Measurements from ENCODE around the gene KLHDC4. TPM values are rescaled to one million over a fixed set of nuclear protein-coding genes. Genes with fewer than 3 reads are reported as not detected.

Gene KLHDC4
- total RNA-seq, 5 donors from 2014 or later (not counting 1 experiment from before 2014, with no cell fraction given): 104 to 136 (median 116) TPM

DNA sequence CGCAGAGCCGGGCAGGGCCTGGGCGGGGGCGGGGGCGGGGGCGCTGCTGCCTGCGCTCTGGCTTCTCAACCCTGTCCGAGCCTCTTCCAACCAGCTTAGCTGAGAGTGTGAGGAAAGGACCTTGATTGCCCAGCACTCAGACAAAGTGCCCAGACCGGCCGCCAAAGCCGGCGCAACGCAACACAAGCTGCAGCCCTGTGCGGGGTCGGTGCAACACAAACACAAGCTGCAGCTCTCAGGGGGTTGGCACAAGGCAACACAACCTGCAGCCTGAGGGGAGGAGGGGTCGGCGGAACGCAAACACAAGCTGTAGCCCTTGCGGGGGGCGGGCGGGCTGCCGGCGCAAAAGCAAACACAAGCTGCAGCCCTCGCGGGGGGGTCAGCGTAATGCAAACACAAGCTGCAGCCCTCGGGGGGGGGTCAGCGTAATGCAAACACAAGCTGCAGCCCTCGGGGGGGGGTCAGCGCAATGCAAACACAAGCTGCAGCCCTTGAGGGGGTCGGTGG lies 60.0 kb downstream of the KLHDC4 start:
- H3K4me3 Mint-ChIP-seq: no peak overlapping the region
- WGBS (ENCODE audit: insufficient coverage): 91% methylated on average over 15 of the region's 31 CpGs
- H3K27ac Mint-ChIP-seq: no peak overlapping the region
- Histone ChIP-seq H3K27ac (ENCODE audit: low read length) (no peak overlapping the region), H3K4me1 (ENCODE audit: control insufficient read depth in 1 of 2, extremely low read depth in 1 of 2, insufficient read depth in 2 of 2, low read length in 2 of 2) (peaks cover 27 to 33% of the 10 kb centered on the region in 2 experiments), H3K9me3 (no peaks in the 10 kb centered on the region), H3K27me3 (replicated peaks in 1 of 2; ENCODE audit: control insufficient read depth in 2 of 2, extremely low read depth in 1 of 2, insufficient read depth in 2 of 2, low read length in 1 of 2) (no peaks in the 10 kb centered on the region), H3K4me3 (ENCODE audit: control insufficient read depth in 1 of 2, extremely low read depth in 1 of 2, low read length in 1 of 2) (no peak overlapping the region), H3K36me3 (ENCODE audit: control insufficient read depth in 2 of 2, extremely low read depth in 1 of 2, insufficient read depth in 1 of 2, low read length in 1 of 2) (peaks cover 23 to 60% of the 10 kb centered on the region in 2 donors)
- peaks cover 24 to 40% (median 34%) of the 10 kb centered on the region in 3 donors for H3K4me1 Mint-ChIP-seq
- H3K9me3 Mint-ChIP-seq: no peaks in the 10 kb centered on the region
- no peak for DNase-seq
- H3K27me3 Mint-ChIP-seq: no peaks in the 10 kb centered on the region
- peaks cover 17% of the 10 kb centered on the region for H3K36me3 Mint-ChIP-seq
- ChIA-PET POLR2A (no interaction called here), CTCF (interaction anchor here in 1 of 2 donors (0.5 kb wide), 1 partner anchor 166 kb away, joined by 4 read pairs; no protein-coding TSS in a partner anchor)
- no peak for ATAC-seq (replicated peaks in 1 of 4)

DNA sequence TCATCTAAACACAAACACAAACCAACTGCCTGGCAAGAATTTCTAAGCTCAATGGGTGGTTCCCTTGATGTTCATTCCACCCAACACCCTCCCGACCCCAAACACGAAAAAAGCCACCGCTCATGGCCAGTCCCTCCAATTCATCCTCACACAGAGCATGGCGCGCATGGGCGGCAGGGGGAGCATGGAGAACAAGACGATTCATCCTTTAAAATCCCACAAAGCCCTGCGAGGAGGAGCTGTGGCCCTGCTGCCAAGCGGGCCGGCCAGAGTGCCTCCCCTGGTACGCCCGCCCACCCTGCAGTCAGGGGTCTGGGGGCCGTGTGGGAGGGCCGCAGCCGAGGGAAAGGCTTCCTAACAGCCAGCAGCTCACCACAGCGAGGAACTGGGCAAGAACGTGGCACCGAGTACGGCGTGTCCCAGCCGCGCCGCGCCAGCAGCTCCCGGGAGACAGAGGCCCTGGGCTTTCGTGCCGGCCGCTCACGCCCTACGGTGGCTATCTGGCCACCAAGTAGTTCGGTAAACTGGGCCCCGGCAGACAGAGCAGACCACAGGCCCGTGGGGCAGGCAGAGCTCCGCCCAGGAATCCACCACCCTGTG lies 60.9 kb downstream of the KLHDC4 start:
- H3K4me1 Mint-ChIP-seq: peaks cover 30 to 46% (median 37%) of the 10 kb centered on the region in 3 donors
- DNase-seq: no peak
- no peak for ATAC-seq (replicated peaks in 1 of 4)
- peaks cover 12% of the 10 kb centered on the region for H3K36me3 Mint-ChIP-seq
- Histone ChIP-seq H3K9me3 (no peaks in the 10 kb centered on the region), H3K36me3 (ENCODE audit: control insufficient read depth in 2 of 2, extremely low read depth in 1 of 2, insufficient read depth in 1 of 2, low read length in 1 of 2) (peaks cover 24 to 50% of the 10 kb centered on the region in 2 donors), H3K4me1 (ENCODE audit: control insufficient read depth in 1 of 2, extremely low read depth in 1 of 2, insufficient read depth in 2 of 2, low read length in 2 of 2) (peaks cover 27 to 37% of the 10 kb centered on the region in 2 experiments), H3K27ac (ENCODE audit: low read length) (no peak overlapping the region), H3K4me3 (ENCODE audit: control insufficient read depth in 1 of 2, extremely low read depth in 1 of 2, low read length in 1 of 2) (no peak overlapping the region), H3K27me3 (replicated peaks in 1 of 2; ENCODE audit: control insufficient read depth in 2 of 2, extremely low read depth in 1 of 2, insufficient read depth in 2 of 2, low read length in 1 of 2) (no peaks in the 10 kb centered on the region)
- H3K4me3 Mint-ChIP-seq: no peak overlapping the region
- no peaks in the 10 kb centered on the region for H3K9me3 Mint-ChIP-seq
- ChIA-PET POLR2A (no interaction called here), CTCF (interaction anchor here in 1 of 2 donors (0.7 kb wide), 1 partner anchor 57 kb away, joined by 3 read pairs; no protein-coding TSS in a partner anchor)
- no peak overlapping the region for H3K27ac Mint-ChIP-seq
- 95% methylated on average over 26 of the region's 34 CpGs for WGBS (ENCODE audit: insufficient coverage)
- H3K27me3 Mint-ChIP-seq: no peaks in the 10 kb centered on the region

DNA sequence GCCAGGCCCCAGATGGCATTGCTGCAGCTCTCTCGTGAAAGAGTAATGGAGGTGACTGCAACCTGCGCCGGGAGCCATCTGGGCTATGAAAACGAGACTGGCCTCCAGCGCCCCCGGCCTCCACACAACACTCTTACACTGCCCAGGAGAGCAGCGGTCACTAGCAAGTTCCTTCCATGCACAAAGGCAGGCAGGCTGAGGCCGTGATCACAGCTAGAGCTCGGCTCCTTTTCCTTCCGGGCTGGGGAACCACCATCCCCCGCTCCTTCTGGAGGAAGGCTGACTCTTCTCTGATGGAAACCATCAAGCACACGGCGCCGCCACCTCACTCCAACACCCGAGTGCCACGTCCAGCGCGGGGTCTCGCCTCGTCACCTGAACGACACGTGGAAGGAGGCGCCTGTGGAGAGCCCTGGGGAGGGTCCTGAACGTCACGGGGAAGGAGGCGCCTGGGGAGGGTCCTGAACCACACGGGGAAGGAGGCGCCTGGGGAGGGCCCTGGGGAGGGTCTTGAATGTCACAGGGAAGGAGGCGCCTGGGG lies 61.9 kb downstream of the KLHDC4 start:
- peaks cover 19 to 41% of the 10 kb centered on the region in 2 donors for H3K36me3 ChIP-seq (ENCODE audit: control insufficient read depth in 2 of 2, extremely low read depth in 1 of 2, insufficient read depth in 1 of 2, low read length in 1 of 2)
- Mint-ChIP-seq H3K27ac (peak overlapping the region; percentile 72 to 76), H3K27me3 (no peaks in the 10 kb centered on the region), H3K4me3 (peak overlapping the region in 2 of 3 donors; percentile 3 to 75), H3K9me3 (no peaks in the 10 kb centered on the region), H3K4me1 (peaks cover 40 to 53% (median 40%) of the 10 kb centered on the region in 3 donors), H3K36me3 (peaks cover 10% of the 10 kb centered on the region)
- no peaks in the 10 kb centered on the region for H3K9me3 ChIP-seq
- 96% methylated on average over 11 of the region's 29 CpGs for WGBS (ENCODE audit: insufficient coverage)
- H3K4me3 ChIP-seq (ENCODE audit: control insufficient read depth in 1 of 2, extremely low read depth in 1 of 2, low read length in 1 of 2): no peak overlapping the region
- DNase-seq (no peak), ATAC-seq (replicated peaks in 1 of 4) (no peak)
- ChIA-PET POLR2A (no interaction called here), CTCF (no interaction called here)
- H3K27ac ChIP-seq (ENCODE audit: low read length): no peak overlapping the region
- peaks cover 27 to 41% of the 10 kb centered on the region in 2 experiments for H3K4me1 ChIP-seq (ENCODE audit: control insufficient read depth in 1 of 2, extremely low read depth in 1 of 2, insufficient read depth in 2 of 2, low read length in 2 of 2)
- no peaks in the 10 kb centered on the region for H3K27me3 ChIP-seq (replicated peaks in 1 of 2; ENCODE audit: control insufficient read depth in 2 of 2, extremely low read depth in 1 of 2, insufficient read depth in 2 of 2, low read length in 1 of 2)

DNA sequence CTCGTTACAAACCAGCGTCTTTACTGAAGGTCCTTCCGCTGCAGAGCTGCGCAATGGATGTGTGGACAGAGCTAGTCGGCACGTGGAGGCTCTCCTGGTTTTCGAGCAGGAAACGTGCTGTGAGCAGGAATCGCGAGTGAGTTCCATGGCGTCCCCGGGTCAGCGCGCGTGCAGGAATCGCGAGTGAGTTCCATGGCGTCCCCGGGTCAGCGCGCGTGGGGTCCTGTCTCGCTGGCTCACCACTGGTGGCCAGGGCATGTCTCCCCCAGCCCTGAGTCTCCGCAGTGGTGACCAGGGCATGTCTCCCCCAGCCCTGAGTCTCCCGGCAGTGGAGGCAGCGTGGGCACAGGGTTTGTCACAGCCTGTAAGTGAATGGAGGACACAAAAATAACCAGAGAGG lies 62.7 kb downstream of the KLHDC4 start:
- Mint-ChIP-seq H3K9me3 (no peaks in the 10 kb centered on the region), H3K4me3 (peak overlapping the region in 2 of 3 donors; percentile 46 to 75), H3K27ac (peak overlapping the region; percentile 91 to 93), H3K27me3 (no peaks in the 10 kb centered on the region), H3K36me3 (peaks cover 4% of the 10 kb centered on the region), H3K4me1 (peaks cover 45 to 61% (median 46%) of the 10 kb centered on the region in 3 donors)
- H3K27ac ChIP-seq (ENCODE audit: low read length): no peak overlapping the region
- no peaks in the 10 kb centered on the region for H3K27me3 ChIP-seq (replicated peaks in 1 of 2; ENCODE audit: control insufficient read depth in 2 of 2, extremely low read depth in 1 of 2, insufficient read depth in 2 of 2, low read length in 1 of 2)
- CTCF ChIA-PET: interaction anchor here in 1 of 2 donors (0.6 kb wide), 1 partner anchor 64 kb away, joined by 5 read pairs; no protein-coding TSS in a partner anchor
- POLR2A ChIA-PET: no interaction called here
- H3K9me3 ChIP-seq: no peaks in the 10 kb centered on the region
- H3K4me3 ChIP-seq (ENCODE audit: control insufficient read depth in 1 of 2, extremely low read depth in 1 of 2, low read length in 1 of 2): no peak overlapping the region
- peaks cover 27 to 49% of the 10 kb centered on the region in 2 experiments for H3K4me1 ChIP-seq (ENCODE audit: control insufficient read depth in 1 of 2, extremely low read depth in 1 of 2, insufficient read depth in 2 of 2, low read length in 2 of 2)
- no peak for ATAC-seq (replicated peaks in 1 of 4)
- peaks cover 14 to 32% of the 10 kb centered on the region in 2 donors for H3K36me3 ChIP-seq (ENCODE audit: control insufficient read depth in 2 of 2, extremely low read depth in 1 of 2, insufficient read depth in 1 of 2, low read length in 1 of 2)
- DNase-seq: no peak
- WGBS (ENCODE audit: insufficient coverage): 74% methylated on average over 26 of the region's 26 CpGs

DNA sequence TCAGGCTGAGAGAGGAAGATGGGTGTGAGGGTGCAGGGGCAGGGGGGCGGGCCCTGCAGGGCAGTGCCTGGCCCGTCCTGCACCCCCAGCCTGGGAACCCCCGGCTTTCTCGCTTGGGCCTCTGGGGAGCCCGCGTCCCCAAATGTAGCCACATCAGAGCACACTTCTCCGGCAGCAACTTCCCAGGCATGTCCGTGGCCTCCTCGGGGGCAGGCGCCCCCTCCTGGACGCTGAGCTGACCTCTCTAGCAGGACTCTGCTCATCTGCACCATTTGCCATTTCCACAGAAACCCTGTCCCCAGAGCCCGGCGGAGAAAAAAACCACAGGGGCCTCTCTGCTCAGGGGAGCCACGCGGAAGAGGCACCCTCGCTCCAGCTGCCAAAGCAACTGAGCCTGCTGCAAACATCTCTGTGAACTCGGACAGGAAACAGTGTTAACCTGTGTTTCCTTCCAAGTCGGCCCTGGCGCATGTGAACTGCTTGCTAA lies 63.4 kb downstream of the KLHDC4 start:
- no peaks in the 10 kb centered on the region for H3K27me3 ChIP-seq (replicated peaks in 1 of 2; ENCODE audit: control insufficient read depth in 2 of 2, extremely low read depth in 1 of 2, insufficient read depth in 2 of 2, low read length in 1 of 2)
- peak; percentile 50 to 74 (median 62) for ATAC-seq (replicated peaks in 1 of 4)
- H3K36me3 ChIP-seq (ENCODE audit: control insufficient read depth in 2 of 2, extremely low read depth in 1 of 2, insufficient read depth in 1 of 2, low read length in 1 of 2): peaks cover 11 to 25% of the 10 kb centered on the region in 2 donors
- peak overlapping the region; percentile 91 to 93 for H3K27ac Mint-ChIP-seq
- H3K4me1 ChIP-seq (ENCODE audit: control insufficient read depth in 1 of 2, extremely low read depth in 1 of 2, insufficient read depth in 2 of 2, low read length in 2 of 2): peaks cover 27 to 51% of the 10 kb centered on the region in 2 experiments
- H3K9me3 ChIP-seq: no peaks in the 10 kb centered on the region
- H3K36me3 Mint-ChIP-seq: peaks cover 4% of the 10 kb centered on the region
- no peaks in the 10 kb centered on the region for H3K9me3 Mint-ChIP-seq
- CTCF ChIA-PET: interaction anchor here in 1 of 2 donors (0.6 kb wide), 1 partner anchor 64 kb away, joined by 5 read pairs; no protein-coding TSS in a partner anchor
- H3K4me3 ChIP-seq (ENCODE audit: control insufficient read depth in 1 of 2, extremely low read depth in 1 of 2, low read length in 1 of 2): peak overlapping the region in 1 of 2 donors; percentile 35
- peak overlapping the region; percentile 37 to 75 (median 46) for H3K4me3 Mint-ChIP-seq
- no peaks in the 10 kb centered on the region for H3K27me3 Mint-ChIP-seq
- POLR2A ChIA-PET: interaction anchor here in 1 of 2 donors (0.6 kb wide), 1 partner anchor 56 kb away, joined by 3 read pairs; no protein-coding TSS in a partner anchor
- WGBS (ENCODE audit: insufficient coverage): 3% methylated on average over 11 of the region's 19 CpGs
- peaks cover 46 to 62% (median 47%) of the 10 kb centered on the region in 3 donors for H3K4me1 Mint-ChIP-seq
- peak in 27 of 35 experiments; percentile 7 to 47 (median 22) for DNase-seq
- peak overlapping the region; percentile 16 for H3K27ac ChIP-seq (ENCODE audit: low read length)

DNA sequence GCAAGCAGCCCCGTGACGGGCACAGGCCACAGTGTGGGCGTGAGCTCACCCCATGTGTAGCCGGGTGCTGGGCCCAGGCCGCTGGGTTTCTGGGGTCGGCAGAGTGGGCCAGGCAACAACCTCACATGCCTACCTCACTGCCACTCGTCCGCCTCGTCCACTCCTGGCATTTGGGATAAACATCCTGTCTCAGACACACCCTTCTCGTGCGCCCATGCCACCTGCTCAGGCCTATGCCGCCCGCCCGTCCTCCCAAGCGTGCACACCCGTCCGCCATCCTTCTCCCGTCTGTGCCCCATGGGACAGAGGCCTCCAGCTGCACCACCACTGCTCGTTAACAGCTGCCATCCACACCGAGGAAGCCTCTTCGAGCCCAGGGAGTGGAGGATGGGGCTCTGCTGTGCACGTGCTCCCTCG lies 64.3 kb downstream of the KLHDC4 start:
- Histone ChIP-seq H3K27me3 (replicated peaks in 1 of 2; ENCODE audit: control insufficient read depth in 2 of 2, extremely low read depth in 1 of 2, insufficient read depth in 2 of 2, low read length in 1 of 2) (no peaks in the 10 kb centered on the region), H3K4me3 (ENCODE audit: control insufficient read depth in 1 of 2, extremely low read depth in 1 of 2, low read length in 1 of 2) (no peak overlapping the region), H3K27ac (ENCODE audit: low read length) (no peak overlapping the region), H3K4me1 (ENCODE audit: control insufficient read depth in 1 of 2, extremely low read depth in 1 of 2, insufficient read depth in 2 of 2, low read length in 2 of 2) (peaks cover 27 to 51% of the 10 kb centered on the region in 2 experiments), H3K36me3 (ENCODE audit: control insufficient read depth in 2 of 2, extremely low read depth in 1 of 2, insufficient read depth in 1 of 2, low read length in 1 of 2) (peaks cover 5 to 17% of the 10 kb centered on the region in 2 donors), H3K9me3 (no peaks in the 10 kb centered on the region)
- ATAC-seq (replicated peaks in 1 of 4) (peak in 1 of 4 experiments; percentile 11), DNase-seq (no peak)
- H3K4me3 Mint-ChIP-seq: peak overlapping the region in 1 of 3 donors; percentile 75
- H3K9me3 Mint-ChIP-seq: no peaks in the 10 kb centered on the region
- ChIA-PET POLR2A (no interaction called here), CTCF (no interaction called here)
- H3K27ac Mint-ChIP-seq: peak overlapping the region; percentile 78 to 84
- H3K27me3 Mint-ChIP-seq: no peaks in the 10 kb centered on the region
- WGBS (ENCODE audit: insufficient coverage): 84% methylated on average over 18 of the region's 23 CpGs
- H3K36me3 Mint-ChIP-seq: no peaks in the 10 kb centered on the region
- H3K4me1 Mint-ChIP-seq: peaks cover 46 to 60% (median 47%) of the 10 kb centered on the region in 3 donors
